Sigmoid colon (tissue), 7 donors: ENCODE results near the gene ASIC3. TPM values are rescaled to one million over a fixed set of nuclear protein-coding genes. Genes with fewer than 3 reads are reported as not detected.

ENCODE experiments used
- DNase-seq: peaks from one replicate; pipeline ENCODE4 v3.0.0-alpha.2; 2019
- H3K27ac ChIP-seq, 4 donors: fragments of 200-600 bp; sonication (generic); one replicate each; pipeline ENCODE4 v1.5.1; 2016 to 2019; ENCODE audit warnings: mild to moderate bottlenecking in 1 of 4
- H3K27me3 ChIP-seq, 3 donors: fragments of 200-600 bp; sonication (generic); one replicate each; pipeline ENCODE4 v1.5.1; 2019; ENCODE audit warnings: mild to moderate bottlenecking in 1 of 3
- H3K36me3 ChIP-seq, 4 donors: fragments of 200-600 bp; sonication (generic); one replicate each; pipeline ENCODE4 v1.5.1; 2016 to 2019
- H3K4me1 ChIP-seq, 4 donors: fragments of 200-600 bp; sonication (generic); one replicate each; pipeline ENCODE4 v1.5.1; 2017 to 2019
- H3K4me3 ChIP-seq, 4 donors: fragments of 200-600 bp; sonication (generic); one replicate each; pipeline ENCODE4 v1.5.1; 2017 to 2019; ENCODE audit warnings: mild to moderate bottlenecking in 2 of 4, moderate library complexity in 1 of 4
- H3K9me3 ChIP-seq, 4 donors: fragments of 200-600 bp in 3 of 4; sonication (generic) in 3 of 4; one replicate each; pipeline versions ENCODE4 v1.5.1 to v1.6.1; 2013 to 2019
- CTCF ChIP-seq, 4 experiments: fragments of 450-650 bp in 3 of 4; fragments of 200-600 bp in 1 of 4; IDR thresholded peaks; one replicate each; pipeline ENCODE4 v1.5.1; 2016 to 2019; ENCODE audit warnings: antibody characterized with exemption in 4 of 4, mild to moderate bottlenecking in 3 of 4, moderate library complexity in 2 of 4
- EP300 ChIP-seq, 4 donors: sonication (generic); formaldehyde crosslinking; IDR thresholded peaks; one replicate each; pipeline ENCODE4 v1.6.1; 2017; ENCODE audit warnings: antibody characterized with exemption in 4 of 4
- POLR2A ChIP-seq, 2 donors: fragments of 450-650 bp; IDR thresholded peaks; one replicate each; pipeline ENCODE4 v1.6.1; 2016; ENCODE audit warnings: antibody characterized with exemption in 2 of 2, mild to moderate bottlenecking in 2 of 2, moderate library complexity in 2 of 2
- POLR2AphosphoS5 ChIP-seq, 4 donors: sonication (generic); formaldehyde crosslinking; IDR thresholded peaks; one replicate each; pipeline ENCODE4 v1.6.1; 2017; ENCODE audit warnings: antibody characterized with exemption in 4 of 4
- WGBS, 2 donors: extraction: QIAGEN DNeasy Blood & Tissue Kit; methylation state at CpG; one replicate each; pipeline ENCODE4 v1.1.7; 2013; 5-methylcytosine and 5-hydroxymethylcytosine counted together
- intact Hi-C: fragments of 100-400 bp; cut with DNase I; formaldehyde crosslinking; loops from one replicate; pipeline ENCODE4 v1.15.1; 2023
- polyA plus RNA-seq, 3 donors: library from polyadenylated mRNA; stranded (reverse); fragments of 200-250 nt; gene quantifications; one replicate each; pipeline ENCODE4 v1.2.3, GENCODE V29; 2013
- total RNA-seq, 4 donors: library from RNA; depleted of rRNA; stranded (reverse); fragments of >200 nt; gene quantifications; one replicate each; pipeline ENCODE4 v1.1.0, GENCODE V29; 2016
- donor health status: healthy with polysubstance abuse.
- donor health status: Bipolar disorder and iron deficiency.
- donor health status: healthy.

ASIC3 gene
- total and polyA plus RNA-seq, 7 donors = 0.46 to 8.6 (median 3.1) TPM

- TF ChIP-seq POLR2A (IDR thresholded peaks at IDR 0.05) (no peak), CTCF (IDR thresholded peaks at IDR 0.05) (no peak), EP300 (IDR thresholded peaks at IDR 0.05) (no peak), POLR2AphosphoS5 (IDR thresholded peaks at IDR 0.05) (no peak)
- Histone ChIP-seq H3K27ac (no peak overlapping the region), H3K27me3 (no peaks in the 10 kb centered on the region), H3K36me3 (peaks cover 0 to 3% (median 0%) of the 10 kb centered on the region in 4 donors), H3K9me3 (no peaks in the 10 kb centered on the region), H3K4me1 (peaks cover 0 to 38% (median 30%) of the 10 kb centered on the region in 4 donors), H3K4me3 (no peak overlapping the region)
- 82 to 87% methylated on average over 20 of the region's 20 CpGs for WGBS, 2 donors
- intact Hi-C loops = no loop called here
- no peak for DNase-seq
Measured at GRCh38 chr7:151099486-151100211, 51.3 kb downstream of the ASIC3 start.

DNA sequence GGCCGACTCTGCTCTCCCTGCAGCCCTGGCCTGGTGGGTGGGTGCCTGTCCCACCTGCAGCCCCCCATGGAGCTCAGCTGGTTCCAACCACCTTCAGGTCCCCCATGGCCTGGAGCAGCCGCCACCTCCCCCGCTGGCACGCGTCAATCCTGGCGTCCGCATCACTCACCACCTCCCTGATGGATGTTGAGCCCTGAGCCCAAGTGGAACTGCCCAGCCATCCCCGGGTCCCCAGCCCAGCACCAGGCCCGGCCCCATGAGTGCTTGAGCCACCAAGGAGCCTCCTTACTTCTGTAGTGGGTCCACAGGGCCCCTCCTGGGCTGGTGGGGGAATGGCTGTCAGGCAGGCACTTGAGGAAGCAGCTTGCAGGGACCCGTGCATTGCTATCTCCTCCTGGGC, 52.6 kb downstream of the ASIC3 start:
- Histone ChIP-seq H3K4me3 (no peak overlapping the region), H3K27me3 (no peaks in the 10 kb centered on the region), H3K36me3 (peaks cover 0 to 4% (median 0%) of the 10 kb centered on the region in 4 donors), H3K4me1 (peaks cover 0 to 35% (median 29%) of the 10 kb centered on the region in 4 donors), H3K27ac (no peak overlapping the region), H3K9me3 (no peaks in the 10 kb centered on the region)
- intact Hi-C loops = no loop called here
- no peak for DNase-seq
- WGBS, 2 donors = 92 to 94% methylated on average over 10 of the region's 10 CpGs
- TF ChIP-seq POLR2AphosphoS5 (IDR thresholded peaks at IDR 0.05) (no peak), EP300 (IDR thresholded peaks at IDR 0.05) (no peak), POLR2A (IDR thresholded peaks at IDR 0.05) (no peak), CTCF (IDR thresholded peaks at IDR 0.05) (no peak)

DNA sequence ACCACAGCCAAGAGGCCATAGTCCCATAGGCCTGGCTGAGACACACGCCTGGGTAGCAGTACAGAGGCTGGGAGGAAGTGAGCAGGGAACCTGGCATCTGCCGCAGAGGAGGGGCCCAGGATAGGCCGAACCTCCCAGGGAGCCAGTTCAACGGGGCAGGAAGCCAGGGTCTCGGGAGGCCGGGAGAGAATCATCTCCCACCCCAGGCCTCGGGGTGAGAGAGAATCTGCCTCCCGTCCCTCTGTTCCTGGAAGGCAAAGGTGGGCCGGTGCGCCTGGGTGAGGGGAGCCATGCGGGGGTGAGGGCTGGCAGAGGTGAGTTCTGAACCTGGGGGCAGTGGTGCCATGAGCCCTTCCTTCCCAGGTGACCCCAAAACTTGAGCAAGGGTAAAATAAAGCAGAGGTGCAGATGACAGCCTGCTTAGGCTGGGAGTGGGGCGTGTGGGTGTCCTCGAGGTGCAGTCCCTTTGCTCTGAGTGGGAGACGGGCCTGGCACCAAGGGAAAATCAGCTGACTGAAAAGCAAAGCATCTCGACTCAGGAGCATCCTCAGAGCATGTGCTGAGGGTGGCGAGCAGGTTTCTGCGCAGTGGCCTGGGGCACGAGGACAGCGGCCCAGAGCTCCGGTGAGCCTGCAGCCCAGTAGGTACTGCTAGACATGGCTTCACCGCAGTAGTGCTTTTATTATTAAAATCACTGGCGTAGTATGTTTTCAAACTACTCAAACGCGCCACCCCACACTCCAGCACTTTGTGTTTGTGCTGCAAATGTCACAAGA, 53.5 kb downstream of the ASIC3 start:
- 87 to 92% methylated on average over 24 of the region's 24 CpGs for WGBS, 2 donors
- Histone ChIP-seq H3K9me3 (no peaks in the 10 kb centered on the region), H3K27me3 (no peaks in the 10 kb centered on the region), H3K36me3 (peaks cover 0 to 8% (median 0%) of the 10 kb centered on the region in 4 donors), H3K4me1 (peaks cover 0 to 32% (median 29%) of the 10 kb centered on the region in 4 donors), H3K27ac (no peak overlapping the region), H3K4me3 (no peak overlapping the region)
- DNase-seq = no peak
- intact Hi-C loops = no loop called here
- TF ChIP-seq CTCF (IDR thresholded peaks at IDR 0.05) = no peak
- TF ChIP-seq POLR2A (IDR thresholded peaks at IDR 0.05) = no peak
- TF ChIP-seq EP300 (IDR thresholded peaks at IDR 0.05) = no peak
- TF ChIP-seq POLR2AphosphoS5 (IDR thresholded peaks at IDR 0.05) = no peak

Other genes starting within 250 kb of the ASIC3 start
- gene TMEM176B, start 248.2 kb upstream of the ASIC3 start, total RNA-seq = 10 to 100 TPM; 47.4 to 52.3 (median 48.3) TPM
- 100 to 1,000 TPM; 144 to 246 (median 151) TPM for gene TMEM176B, start 248.2 kb upstream of the ASIC3 start, polyA plus RNA-seq
- 10 to 100 TPM; 19.9 to 28.1 (median 24.1) TPM for gene TMEM176A, start 247.8 kb upstream of the ASIC3 start, total RNA-seq
- gene TMEM176A, start 247.8 kb upstream of the ASIC3 start, polyA plus RNA-seq = 100 to 1,000 TPM; 126 to 150 (median 127) TPM
- 1 to 10 TPM in 1 of 4 donors, not detected in 3; 1.4 TPM for gene AOC1, start 196.0 kb upstream of the ASIC3 start, total RNA-seq
- 100 to 1,000 TPM in 1 of 3 donors, 10 to 100 TPM in 2; 30.6 to 155 (median 64.0) TPM for gene AOC1, start 196.0 kb upstream of the ASIC3 start, polyA plus RNA-seq
- gene KCNH2, start 70.2 kb upstream of the ASIC3 start, total RNA-seq = 100 to 1,000 TPM in 1 of 4 donors, 10 to 100 TPM in 3; 40.6 to 107 (median 85.2) TPM
- 1 to 10 TPM in 2 of 3 donors, under 1 TPM in 1; 0.46 to 7.3 (median 1.2) TPM for gene KCNH2, start 70.2 kb upstream of the ASIC3 start, polyA plus RNA-seq
- 1 to 10 TPM; 1.3 to 7.2 (median 2.9) TPM for gene NOS3, start 57.5 kb upstream of the ASIC3 start, total RNA-seq
- 1 to 10 TPM in 2 of 3 donors, under 1 TPM in 1; 0.23 to 6.1 (median 1.2) TPM for gene NOS3, start 57.5 kb upstream of the ASIC3 start, polyA plus RNA-seq
- not detected for gene ATG9B, start 24.0 kb upstream of the ASIC3 start, total RNA-seq
- 1 to 10 TPM in 2 of 3 donors, not detected in 1; 1.2 to 1.6 TPM for gene ATG9B, start 24.0 kb upstream of the ASIC3 start, polyA plus RNA-seq
- gene ABCB8, start 20.1 kb upstream of the ASIC3 start, total RNA-seq = 10 to 100 TPM in 3 of 4 donors, 1 to 10 TPM in 1; 9.7 to 20.8 (median 19.5) TPM
- gene ABCB8, start 20.1 kb upstream of the ASIC3 start, polyA plus RNA-seq = 10 to 100 TPM in 1 of 3 donors, 1 to 10 TPM in 2; 3.0 to 32.8 (median 5.3) TPM
- gene CDK5, start 9.4 kb downstream of the ASIC3 start, total RNA-seq = 1 to 10 TPM; 6.9 to 8.3 (median 7.7) TPM
- gene CDK5, start 9.4 kb downstream of the ASIC3 start, polyA plus RNA-seq = 10 to 100 TPM in 1 of 3 donors, 1 to 10 TPM in 2; 6.0 to 10.6 (median 9.8) TPM
- 100 to 1,000 TPM in 1 of 4 donors, 10 to 100 TPM in 3; 56.9 to 124 (median 91.7) TPM for gene SLC4A2, start 11.1 kb downstream of the ASIC3 start, total RNA-seq
- gene SLC4A2, start 11.1 kb downstream of the ASIC3 start, polyA plus RNA-seq = 100 to 1,000 TPM in 1 of 3 donors, 10 to 100 TPM in 2; 12.3 to 114 (median 23.4) TPM
- gene FASTK, start 32.3 kb downstream of the ASIC3 start, total RNA-seq = 10 to 100 TPM; 61.5 to 80.0 (median 69.9) TPM
- 100 to 1,000 TPM in 1 of 3 donors, 10 to 100 TPM in 2; 61.3 to 124 (median 65.0) TPM for gene FASTK, start 32.3 kb downstream of the ASIC3 start, polyA plus RNA-seq
- 10 to 100 TPM; 33.4 to 48.9 (median 41.9) TPM for gene TMUB1, start 35.0 kb downstream of the ASIC3 start, total RNA-seq
- 10 to 100 TPM; 45.0 to 74.6 (median 47.4) TPM for gene TMUB1, start 35.0 kb downstream of the ASIC3 start, polyA plus RNA-seq
- gene AGAP3, start 37.9 kb downstream of the ASIC3 start, total RNA-seq = 10 to 100 TPM; 34.2 to 89.7 (median 40.9) TPM
- 10 to 100 TPM; 27.7 to 42.3 (median 33.6) TPM for gene AGAP3, start 37.9 kb downstream of the ASIC3 start, polyA plus RNA-seq
- not detected for gene GBX1, start 119.2 kb downstream of the ASIC3 start, total RNA-seq
- not detected for gene GBX1, start 119.2 kb downstream of the ASIC3 start, polyA plus RNA-seq
- not detected for gene ASB10, start 138.7 kb downstream of the ASIC3 start, total RNA-seq
- not detected for gene ASB10, start 138.7 kb downstream of the ASIC3 start, polyA plus RNA-seq
- not detected for gene H2BK1, start 162.0 kb downstream of the ASIC3 start, total RNA-seq
- gene H2BK1, start 162.0 kb downstream of the ASIC3 start, polyA plus RNA-seq = not detected
- 10 to 100 TPM; 25.8 to 34.6 (median 30.2) TPM for gene ABCF2, start 178.7 kb downstream of the ASIC3 start, total RNA-seq
- gene ABCF2, start 178.7 kb downstream of the ASIC3 start, polyA plus RNA-seq = 10 to 100 TPM; 18.3 to 34.6 (median 19.8) TPM
- gene CHPF2, start 184.0 kb downstream of the ASIC3 start, total RNA-seq = 10 to 100 TPM; 14.3 to 36.3 (median 18.9) TPM
- 10 to 100 TPM in 1 of 3 donors, 1 to 10 TPM in 2; 5.4 to 27.9 (median 5.5) TPM for gene CHPF2, start 184.0 kb downstream of the ASIC3 start, polyA plus RNA-seq
- 10 to 100 TPM; 38.8 to 63.1 (median 51.6) TPM for gene SMARCD3, start 200.2 kb downstream of the ASIC3 start, total RNA-seq
- 10 to 100 TPM in 1 of 3 donors, 1 to 10 TPM in 2; 4.2 to 15.6 (median 9.5) TPM for gene SMARCD3, start 200.2 kb downstream of the ASIC3 start, polyA plus RNA-seq